ENCODE results near the gene LMTK2.

Gene LMTK2

GRCh38 chr7:98234429-98235147 is 127.9 kb downstream of the LMTK2 start:
- TF ChIP-seq, protein P1, sequence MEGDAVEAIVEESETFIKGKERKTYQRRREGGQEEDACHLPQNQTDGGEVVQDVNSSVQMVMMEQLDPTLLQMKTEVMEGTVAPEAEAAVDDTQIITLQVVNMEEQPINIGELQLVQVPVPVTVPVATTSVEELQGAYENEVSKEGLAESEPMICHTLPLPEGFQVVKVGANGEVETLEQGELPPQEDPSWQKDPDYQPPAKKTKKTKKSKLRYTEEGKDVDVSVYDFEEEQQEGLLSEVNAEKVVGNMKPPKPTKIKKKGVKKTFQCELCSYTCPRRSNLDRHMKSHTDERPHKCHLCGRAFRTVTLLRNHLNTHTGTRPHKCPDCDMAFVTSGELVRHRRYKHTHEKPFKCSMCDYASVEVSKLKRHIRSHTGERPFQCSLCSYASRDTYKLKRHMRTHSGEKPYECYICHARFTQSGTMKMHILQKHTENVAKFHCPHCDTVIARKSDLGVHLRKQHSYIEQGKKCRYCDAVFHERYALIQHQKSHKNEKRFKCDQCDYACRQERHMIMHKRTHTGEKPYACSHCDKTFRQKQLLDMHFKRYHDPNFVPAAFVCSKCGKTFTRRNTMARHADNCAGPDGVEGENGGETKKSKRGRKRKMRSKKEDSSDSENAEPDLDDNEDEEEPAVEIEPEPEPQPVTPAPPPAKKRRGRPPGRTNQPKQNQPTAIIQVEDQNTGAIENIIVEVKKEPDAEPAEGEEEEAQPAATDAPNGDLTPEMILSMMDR (conservative IDR thresholded peaks at IDR 0.05), result no peak
- H3K27ac ChIP-seq, result no peak overlapping the region

DNA sequence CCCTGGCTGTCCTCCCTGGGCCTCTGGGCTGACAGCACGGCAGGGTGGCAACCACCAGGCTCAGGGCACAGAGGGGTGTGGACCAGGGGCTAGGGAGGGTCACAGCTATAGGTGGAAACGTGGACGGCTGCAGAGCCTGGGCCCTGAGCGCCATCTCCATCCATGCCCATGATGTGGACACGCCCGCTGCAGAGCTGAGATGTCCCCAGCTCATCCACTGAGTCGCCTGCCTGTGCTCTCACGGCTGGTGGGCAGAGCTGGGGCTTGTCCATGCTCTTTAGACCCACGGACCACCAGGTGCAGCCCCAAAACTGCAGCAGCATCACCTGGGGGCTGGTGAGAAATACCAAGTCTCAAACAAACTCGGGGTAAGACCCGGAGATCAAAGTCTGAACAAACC is 129.2 kb downstream of the LMTK2 start:
- TF ChIP-seq, protein P1 (conservative IDR thresholded peaks at IDR 0.05), result no peak
- no peak overlapping the region for H3K27ac ChIP-seq

DNA sequence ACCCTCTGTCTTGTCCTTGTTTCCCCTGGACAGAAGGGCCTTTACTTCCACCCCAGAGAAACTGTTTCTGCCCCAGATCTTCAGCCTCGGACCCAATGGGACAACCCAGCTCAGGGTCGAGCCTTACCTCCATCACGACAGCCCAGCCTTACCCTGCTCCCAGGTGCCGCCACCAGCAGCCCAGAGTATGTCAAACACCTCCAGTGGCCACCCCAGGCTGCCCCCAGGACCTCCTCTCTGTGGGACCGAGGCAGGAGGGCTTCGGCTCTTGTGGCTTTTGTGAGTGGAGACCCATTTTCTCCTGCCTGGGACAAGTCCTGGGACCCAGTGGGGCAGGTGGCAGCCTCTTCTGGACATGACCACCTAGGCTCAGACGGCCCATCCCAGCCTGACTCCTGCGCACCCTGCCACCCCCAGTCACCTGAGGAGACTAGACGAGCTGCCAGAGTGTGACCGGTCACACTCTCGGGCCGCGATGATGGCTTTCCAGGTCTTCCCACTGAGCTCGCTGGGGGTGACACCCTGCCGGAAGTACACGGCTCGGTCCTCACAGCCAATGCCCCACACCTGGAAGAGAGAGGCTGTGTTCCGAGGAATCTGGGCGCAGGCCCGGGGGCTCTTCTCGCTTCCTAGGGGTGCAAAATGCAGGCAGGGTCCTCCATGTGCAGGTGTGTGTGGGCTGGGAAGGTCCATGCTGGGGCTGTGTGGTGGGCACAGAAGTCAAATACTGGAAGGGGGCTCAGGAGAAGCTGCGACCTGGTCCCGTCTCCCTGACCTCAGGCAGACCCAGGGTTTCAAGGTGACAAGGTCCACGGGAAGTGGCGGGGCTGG is 129.9 kb downstream of the LMTK2 start:
- TF ChIP-seq, protein P1 (conservative IDR thresholded peaks at IDR 0.05), result no peak
- no peak overlapping the region for H3K27ac ChIP-seq

DNA sequence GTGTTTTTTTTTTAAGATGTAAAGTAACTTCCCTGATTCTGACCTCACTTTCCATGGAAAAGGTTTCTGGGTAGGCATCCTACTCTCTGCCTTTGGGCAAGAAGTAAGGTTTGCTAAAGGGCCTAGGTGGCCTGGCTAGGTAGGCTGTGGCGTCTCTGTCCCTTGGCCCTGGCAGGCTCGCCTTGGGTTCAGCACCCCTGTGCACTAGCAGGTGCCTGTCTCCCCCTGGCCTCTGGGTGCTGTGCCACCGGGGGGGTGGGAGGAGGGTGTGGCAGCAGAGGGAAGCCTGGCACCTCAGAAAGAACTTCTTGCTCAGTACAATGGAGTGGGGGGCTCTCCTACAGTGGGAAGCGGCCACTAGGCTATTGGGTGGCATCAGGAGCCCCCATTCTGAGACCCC is 131.4 kb downstream of the LMTK2 start:
- H3K27ac ChIP-seq, result no peak overlapping the region
- TF ChIP-seq, protein P1 (conservative IDR thresholded peaks at IDR 0.05), result no peak

DNA sequence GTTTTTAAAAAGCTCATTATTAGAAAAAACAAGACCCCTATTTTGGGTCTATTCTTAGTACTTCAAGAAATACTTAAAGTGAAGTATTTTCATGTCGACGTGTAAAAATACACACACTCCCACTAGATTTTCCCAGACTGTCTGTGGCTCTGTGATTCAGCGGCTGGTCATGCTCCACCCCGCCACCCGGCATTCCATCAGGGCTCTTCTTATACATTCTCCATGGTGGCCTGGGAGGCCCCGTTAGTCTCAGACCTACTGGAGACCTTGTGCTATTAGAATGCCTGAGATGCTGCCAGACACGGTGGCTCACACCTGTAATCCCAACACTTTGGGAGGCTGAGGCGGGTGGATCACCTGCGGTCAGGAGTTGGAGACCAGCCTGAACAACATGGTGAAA is 132.3 kb downstream of the LMTK2 start:
- no peak overlapping the region for H3K27ac ChIP-seq
- TF ChIP-seq, protein P1 (conservative IDR thresholded peaks at IDR 0.05), result no peak

DNA sequence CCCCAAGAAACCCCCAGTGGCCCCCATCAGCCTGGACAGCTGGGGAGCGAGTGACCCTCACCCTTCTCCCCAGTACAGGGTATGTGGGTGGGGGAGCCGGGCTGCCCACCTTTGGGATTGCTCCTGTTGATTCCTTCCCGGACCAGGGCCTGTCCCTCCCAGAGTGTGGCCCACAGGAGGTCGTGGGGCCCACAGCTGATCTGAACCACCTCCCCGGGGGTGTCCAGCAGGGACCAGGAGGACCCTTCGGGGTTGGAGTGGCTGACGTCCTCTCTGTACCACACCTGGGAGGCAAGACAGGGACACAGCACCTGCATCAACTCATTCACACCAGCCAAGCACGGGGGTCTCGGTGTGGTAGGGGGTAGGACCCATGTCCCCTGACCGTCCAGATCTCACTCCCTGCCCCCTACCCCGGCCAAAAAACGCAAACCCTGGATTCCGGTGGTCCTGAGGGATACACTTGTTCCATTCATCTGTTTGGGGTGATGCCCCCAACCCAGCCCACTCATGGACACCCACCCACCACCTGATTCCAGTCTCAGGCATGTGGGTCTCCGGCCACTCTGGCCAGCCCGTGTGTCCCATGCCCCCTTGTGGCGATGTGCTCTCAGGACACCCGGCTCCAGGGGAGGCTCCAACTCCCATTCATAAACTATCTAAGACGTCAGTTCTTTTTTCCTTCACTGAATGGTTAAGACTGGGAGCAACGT is 134.5 kb downstream of the LMTK2 start:
- H3K27ac ChIP-seq, result no peak overlapping the region; the same call in 1 of the 2 replicates
- TF ChIP-seq, protein P1 (conservative IDR thresholded peaks at IDR 0.05), result peak; percentile 98

- no peak overlapping the region for H3K27ac ChIP-seq
- TF ChIP-seq, protein P1 (conservative IDR thresholded peaks at IDR 0.05), result peak; percentile 59
Observed at GRCh38 chr7:98241674-98242241, 135.1 kb downstream of the LMTK2 start.
